ENCODE results near the gene HSD17B12.

Gene HSD17B12

DNA sequence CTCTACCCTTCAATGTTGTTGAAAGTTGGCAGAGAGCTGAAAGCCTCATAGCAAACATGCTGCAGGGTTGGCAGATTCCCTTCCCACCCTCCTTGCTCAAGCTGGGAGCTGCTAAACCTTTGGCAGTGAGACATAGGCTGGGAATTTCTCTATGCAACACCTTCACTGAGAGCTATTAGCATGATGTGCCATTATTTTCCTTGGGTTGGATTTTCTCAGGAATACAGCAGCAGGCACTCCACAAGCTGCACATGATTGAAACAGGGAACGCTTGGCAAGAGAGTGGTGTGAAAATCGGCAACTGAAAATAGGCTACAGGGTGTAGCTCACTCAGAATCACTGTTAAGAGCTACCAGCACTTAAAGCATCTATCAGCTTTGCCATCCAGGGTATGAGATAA is 190.5 kb downstream of the HSD17B12 start:
- no peak for DNase-seq (ENCODE audit: low read depth)

DNA sequence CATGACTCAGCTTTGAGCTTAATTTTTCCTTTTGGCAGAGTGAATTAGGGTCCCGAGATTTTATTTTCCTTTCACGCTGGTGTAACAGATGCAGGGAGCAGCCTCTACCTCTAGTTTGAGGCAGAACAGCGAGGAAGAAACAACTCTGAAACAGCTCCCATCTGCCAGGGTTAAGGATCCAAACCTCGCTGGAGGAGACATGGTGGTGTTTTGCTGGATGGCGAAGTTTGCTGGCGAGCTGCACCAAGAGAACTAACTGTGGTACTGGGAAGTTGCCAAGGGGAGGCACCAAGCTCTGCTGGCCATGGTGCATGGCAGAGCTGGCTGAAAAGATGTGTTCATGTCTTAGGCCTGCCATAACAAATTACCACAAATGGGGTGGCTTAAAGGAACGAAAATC is 192.5 kb downstream of the HSD17B12 start:
- no peak for DNase-seq (ENCODE audit: low read depth)

DNA sequence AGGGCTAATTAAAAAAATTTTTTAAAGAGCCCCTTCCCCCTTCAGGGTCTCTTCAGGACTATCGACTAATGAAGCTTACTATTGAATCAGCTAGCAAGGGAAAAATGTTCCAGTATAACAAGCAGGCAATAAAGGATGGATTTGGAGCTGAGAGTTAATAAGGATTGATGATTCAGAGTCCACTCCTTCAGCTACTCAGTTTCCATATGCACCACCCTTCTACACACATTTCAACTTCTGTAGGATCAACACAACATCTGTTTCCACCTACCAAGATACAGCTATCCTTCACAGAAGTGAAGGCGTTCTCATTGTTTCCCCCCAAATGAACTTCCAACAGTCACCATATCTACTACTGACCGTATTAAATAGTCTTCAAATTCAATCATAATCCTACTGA is 193.5 kb downstream of the HSD17B12 start:
- DNase-seq (ENCODE audit: low read depth) = no peak

DNA sequence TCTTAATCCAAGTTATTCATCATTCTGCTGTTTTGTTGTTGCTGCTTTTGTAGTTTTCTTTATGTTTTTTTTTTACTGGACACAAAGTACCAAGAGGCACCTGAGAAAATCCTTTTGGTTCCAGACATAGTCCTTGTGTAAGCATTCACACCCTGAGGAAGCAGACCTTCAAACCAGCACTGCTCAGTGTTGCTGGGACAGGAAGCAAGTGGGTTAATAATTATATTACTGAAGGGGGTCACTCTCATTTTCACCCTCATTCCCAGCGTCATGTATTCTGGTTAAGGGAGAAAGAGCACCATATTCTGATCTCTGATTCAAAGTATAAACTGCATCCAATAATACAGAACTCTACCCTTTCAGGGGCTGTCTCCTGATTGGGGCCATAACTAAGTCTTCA is 194.2 kb downstream of the HSD17B12 start:
- no peak for DNase-seq (ENCODE audit: low read depth)

DNA sequence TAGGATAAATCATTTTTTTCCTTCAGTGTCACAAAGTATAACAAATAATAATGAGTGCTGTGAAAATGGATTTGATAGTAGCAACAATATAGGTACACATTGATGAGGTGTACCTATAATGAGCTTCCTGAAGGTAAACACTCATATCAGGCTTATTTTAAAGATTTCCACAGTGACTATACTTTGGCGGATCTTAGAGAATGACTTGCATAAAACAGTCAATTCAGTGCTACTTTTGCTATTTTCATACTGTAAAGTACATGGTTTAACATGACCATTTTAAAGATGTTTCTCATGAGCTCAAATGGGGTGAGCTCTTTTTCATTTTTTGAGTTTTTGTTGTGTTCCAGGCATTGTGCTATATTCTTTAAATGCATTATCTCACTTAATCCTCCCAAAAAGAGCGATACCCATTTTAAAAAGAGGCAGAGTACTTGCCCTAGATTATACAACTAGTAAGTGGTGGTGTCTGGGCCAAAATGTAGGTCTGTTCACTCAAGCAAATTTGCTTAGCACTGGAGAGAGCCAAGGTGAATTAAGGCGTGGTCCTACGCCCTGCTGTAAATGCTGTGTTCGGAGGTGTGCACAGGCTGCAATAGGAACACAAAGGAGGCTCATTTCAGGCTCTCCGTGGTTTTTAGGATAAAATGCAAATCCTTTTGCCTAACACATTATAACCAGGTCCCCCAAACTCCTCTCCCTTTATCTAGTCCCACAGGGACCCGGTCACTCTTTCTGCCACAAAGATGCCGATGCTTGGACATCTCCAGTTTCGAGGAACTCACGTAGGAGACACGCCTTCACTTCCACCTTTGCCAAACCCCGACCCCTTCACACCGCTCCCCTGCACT is 199.5 kb downstream of the HSD17B12 start:
- DNase-seq (ENCODE audit: low read depth) = no peak

DNA sequence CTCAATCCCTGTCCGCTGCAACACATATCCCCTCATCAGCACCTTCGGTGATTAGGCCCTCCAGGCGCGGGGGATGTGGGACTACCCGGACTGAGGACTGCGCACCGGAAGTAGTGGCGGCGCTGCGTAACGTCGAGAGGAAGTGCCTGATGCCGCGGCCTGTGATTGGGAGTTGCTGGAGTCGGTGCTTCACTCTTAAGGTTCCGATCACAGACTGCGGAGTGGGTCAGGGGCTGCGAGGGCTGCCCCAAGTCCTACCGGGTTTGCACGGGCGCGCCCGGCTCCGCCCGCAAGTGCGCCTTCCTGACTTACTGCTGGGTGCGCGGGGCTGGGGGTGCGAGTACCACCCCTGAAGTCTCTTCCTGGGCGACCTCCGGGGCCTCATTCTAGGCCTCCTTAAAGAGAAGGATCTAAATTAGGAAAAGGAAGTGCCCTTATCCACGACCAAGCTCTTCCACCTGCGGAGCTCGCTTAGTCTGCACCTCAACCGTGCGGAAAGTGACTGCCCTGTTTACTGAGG is 200.2 kb downstream of the HSD17B12 start, which contains the start of gene ALKBH3:
Gene ALKBH3, plus strand, starts transcription at position 192 of the 520 bp plus-strand sequence. CDS start 1,822 bp downstream, outside the sequence.
- peak; percentile 85 for DNase-seq (ENCODE audit: low read depth)

DNA sequence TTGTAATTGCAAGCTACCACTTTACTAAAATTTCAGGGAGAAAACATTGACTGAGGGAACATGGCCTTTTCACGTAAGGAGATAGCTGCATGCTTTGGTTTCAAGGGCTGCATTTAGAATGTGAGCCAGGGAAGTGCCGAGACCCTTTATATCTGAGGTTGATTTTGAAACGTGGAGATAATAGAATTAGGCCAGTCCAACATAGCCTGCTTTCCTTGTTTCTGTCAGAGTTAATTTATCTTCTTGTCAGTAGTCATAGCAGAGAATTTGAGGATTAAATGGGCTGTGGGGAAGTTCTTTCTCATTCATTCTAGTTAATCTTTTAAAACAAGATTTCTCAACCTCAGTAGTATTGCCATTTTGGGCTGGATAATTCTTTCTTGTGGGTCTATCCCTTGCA is 212.3 kb downstream of the HSD17B12 start:
- no peak for DNase-seq (ENCODE audit: low read depth)

DNA sequence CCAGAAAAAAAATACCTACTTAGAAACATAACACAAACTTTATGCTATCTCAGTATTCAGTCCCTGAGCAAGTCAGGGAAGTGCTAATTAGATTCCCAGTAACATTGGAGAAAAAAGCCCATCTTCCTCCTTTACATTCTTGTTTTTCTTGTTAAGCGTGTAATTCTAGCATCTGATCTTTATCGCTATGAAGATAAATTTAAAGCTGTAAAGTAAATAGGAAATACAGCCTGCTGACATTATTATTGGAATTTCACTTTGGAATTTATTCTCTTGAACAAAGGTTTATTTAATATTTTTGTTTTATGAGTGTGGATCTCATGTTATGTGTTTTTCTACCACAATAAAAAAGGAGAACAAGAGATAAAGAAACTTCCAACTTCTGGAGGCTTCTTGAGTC is 214.0 kb downstream of the HSD17B12 start:
- no peak for DNase-seq (ENCODE audit: low read depth)

DNA sequence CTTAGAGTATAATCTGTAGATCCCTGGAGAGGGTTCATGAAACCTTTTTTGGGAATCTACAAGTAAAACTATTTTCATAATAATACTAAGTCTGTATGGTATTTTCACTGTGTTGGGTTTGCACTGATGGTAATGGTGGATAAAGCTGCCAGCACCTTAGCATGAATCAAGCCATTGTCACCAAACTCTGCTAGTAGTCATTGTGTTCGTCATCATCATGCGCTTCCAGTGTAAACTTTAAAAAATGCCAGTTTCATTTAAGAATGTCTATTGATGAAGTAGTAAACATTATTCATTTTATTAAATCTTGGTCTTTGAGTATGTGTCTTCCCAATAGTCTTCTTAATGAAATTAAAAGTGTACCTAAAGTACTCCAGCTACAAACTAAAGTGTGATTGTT is 215.1 kb downstream of the HSD17B12 start:
- no peak for DNase-seq (ENCODE audit: low read depth)

DNA sequence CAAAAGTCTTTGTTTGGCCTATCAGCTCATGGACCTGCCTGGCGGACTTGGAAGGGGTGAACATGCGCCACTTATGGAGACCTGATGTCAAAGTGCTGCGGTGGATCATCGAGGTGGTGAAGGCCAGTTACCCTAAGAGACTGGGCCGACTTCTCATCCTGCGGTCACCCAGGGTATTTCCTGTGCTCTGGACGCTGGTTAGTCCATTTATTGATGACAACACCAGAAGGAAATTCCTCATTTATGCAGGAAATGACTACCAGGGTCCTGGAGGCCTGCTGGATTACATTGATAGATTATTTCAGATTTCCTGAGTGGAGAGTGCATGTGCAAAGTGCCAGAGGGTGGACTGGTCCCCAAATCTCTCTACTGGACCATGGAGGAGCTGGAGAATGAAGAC is 218.0 kb downstream of the HSD17B12 start:
- no peak for DNase-seq (ENCODE audit: low read depth)

DNA sequence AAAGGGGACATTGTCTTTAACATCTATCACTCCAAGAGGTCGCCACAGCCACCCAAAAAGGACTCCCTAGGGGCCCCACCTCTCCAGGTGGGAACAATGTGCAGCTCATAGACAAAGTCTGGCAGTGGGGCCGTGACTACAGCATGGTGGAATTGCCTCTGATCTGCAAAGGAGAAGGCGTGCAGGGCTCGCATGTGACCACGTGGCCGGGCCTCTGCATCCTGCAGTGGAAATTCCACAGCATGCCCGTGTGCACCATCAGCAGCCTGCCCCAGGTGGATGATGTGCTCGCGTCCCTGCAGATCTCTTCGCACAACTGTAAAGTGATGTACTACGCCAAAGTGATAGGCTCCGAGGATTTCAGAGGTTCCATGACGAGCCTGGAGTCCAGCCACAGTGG is 218.6 kb downstream of the HSD17B12 start:
- no peak for DNase-seq (ENCODE audit: low read depth)

DNA sequence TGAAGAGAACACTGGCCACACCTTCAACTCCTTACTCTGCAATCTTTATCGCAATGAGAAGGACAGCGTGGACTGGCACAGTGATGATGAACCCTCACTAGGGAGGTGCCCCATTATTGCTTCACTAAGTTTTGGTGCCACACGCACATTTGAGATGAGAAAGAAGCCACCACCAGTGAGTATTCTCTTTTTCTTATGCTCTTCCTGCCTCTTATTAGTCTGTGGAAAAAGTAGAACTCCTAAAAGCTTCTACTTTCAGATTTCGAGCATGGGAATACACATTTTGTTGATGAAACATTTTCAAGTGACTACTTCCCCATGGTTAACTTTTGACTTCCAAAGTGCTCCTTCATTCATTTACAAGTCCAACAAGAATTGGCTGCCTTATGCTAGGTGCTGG is 221.0 kb downstream of the HSD17B12 start:
- DNase-seq (ENCODE audit: low read depth) = no peak

DNA sequence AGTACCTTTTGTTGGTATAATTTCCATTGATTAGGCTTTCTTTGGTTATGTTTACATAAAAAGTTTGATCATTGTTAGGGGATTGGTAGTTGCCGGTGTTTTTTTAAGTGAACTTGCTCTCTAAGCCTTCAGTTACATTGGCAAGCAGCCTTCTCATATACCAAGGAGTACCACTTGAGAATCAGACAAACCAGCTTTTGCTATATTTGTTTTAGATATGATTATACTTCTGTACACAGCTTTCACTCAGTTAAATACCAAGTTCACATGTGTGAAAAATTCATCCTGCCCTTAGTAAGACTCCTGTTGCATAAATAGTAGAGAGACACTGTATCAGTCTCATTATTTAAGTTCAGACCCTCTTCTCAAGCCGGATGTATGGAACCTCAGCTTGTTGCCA is 222.5 kb downstream of the HSD17B12 start:
- no peak for DNase-seq (ENCODE audit: low read depth)

DNA sequence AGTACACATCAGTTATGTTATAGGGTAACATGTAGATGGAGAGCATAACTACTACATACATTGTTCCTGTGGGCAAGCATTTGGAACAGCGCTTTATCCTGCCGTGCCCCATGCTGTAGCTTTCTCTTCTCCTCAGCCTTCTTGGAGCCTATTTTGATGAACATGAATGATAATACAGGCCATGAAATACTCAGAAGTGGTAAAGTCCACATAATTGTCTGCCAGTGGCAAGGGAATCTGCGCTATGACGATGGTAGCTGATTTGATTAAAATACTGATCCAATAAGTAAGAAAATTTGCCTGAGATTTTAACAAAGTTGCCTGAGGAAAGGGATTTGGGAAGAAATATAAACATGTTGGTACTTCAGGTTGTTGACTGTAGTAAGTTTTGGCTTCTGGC is 223.4 kb downstream of the HSD17B12 start:
- DNase-seq (ENCODE audit: low read depth) = no peak

DNA sequence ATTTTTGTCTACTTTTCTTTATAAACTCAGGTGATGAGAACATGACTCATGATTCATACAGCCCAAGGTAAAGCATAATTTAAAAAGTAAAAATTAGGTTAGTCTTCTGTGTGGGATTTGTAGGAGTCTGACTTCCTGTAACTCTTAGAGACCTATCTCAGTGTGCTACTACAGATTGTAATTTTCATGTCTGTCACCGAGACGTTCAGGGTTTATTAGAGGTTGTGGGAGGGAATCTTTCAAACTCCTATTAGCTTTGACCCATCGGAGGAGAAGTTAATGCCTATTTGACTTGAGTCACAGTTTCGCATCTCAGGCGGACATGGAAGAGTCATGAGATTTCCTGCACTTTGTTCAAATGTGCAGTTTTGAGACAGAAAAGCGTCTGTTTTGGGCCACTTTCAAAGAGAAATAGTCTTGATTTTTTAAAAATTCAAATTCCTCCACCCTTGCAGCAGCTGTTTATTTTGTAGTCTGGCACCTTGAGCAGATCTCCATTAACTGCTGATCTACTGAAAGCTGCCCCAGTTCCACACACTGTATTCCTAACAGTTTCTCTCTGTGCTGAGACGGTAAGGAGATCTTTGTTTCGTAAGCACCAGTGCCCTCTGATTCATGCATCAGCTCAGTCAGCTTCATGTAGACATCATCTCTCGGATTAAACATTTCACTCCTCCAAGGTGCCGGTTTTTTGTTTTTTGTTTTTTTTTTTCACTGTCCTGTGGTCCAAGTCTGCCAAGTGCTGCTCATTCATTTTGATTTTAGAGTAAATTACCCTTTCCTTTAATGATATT is 224.4 kb downstream of the HSD17B12 start:
- no peak for DNase-seq (ENCODE audit: low read depth)

DNA sequence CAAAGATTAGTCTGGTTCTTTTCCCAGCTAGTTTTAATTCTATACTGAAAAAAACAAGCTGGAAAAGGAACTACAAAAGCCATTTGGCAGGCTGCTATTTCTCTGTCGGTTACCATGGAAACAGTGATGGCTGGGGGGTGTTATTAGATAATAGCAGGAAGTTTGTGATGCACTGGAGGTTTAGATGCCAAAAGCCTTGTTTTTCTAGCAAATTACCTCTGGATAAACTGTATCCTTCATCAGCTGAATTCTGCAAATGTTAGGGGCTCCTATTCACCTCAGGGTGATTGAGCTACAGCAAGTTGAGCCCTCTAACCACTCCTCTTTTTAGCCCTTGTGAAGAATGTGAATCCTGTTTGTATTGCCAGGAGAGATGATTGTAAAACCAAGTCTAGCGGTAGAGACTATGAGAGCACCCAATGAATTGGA is 225.3 kb downstream of the HSD17B12 start:
- no peak for DNase-seq (ENCODE audit: low read depth)

All from stimulated activated CD8-positive, alpha-beta memory T cell treated with anti-CD3 and anti-CD28 coated beads, Interleukin-7, amount 100 ng/mL, for 24 hours (primary cell).